Measurements from ENCODE around the gene KCNB1. TPM values are rescaled to one million over a fixed set of nuclear protein-coding genes. Genes with fewer than 3 reads are reported as not detected.

The KCNB1 gene
- total RNA-seq, 2 experiments from 2014 or later: not detected

DNA sequence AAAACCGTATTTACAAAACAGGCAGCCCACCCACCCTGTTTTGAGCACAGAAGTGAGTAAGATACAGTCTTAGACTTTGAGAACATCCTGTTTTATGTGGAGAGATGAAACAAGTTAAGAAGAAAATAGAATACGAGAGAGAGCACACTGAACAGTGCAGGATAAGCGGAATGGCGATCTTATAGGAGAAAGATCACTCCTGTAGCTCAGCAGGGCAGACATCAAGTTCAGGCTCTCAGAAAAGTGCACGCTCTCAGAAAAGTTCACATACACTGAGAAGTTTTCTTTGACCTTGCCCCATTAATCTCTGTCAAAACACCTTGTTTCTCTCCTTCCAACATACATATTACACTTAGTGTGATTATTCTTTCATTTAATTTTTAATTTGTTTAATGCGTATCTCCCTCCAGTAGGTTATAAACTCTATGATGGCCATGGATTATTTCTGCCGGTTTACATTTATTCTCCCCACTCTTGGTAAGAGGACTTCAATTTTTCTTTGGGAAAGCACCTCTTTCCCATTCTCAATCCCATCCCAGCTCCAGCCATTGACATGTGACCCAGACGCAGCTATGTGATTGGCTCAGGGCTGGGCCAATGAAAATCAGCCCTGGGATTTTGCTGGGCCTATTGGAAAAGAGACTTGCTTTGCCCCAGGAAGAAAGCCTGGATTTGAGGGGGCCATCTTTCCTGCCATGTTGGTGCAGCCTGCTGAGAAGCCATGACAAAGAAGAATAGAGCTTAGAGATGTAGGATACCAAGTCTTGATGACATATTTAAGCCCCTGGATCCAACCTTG, 16.2 kb downstream of the KCNB1 start:
- Mint-ChIP-seq H3K4me1 (no peaks in the 10 kb centered on the region), H3K9me3 (no peaks in the 10 kb centered on the region), H3K27ac (no peak overlapping the region), H3K27me3 (peaks cover 29% of the 10 kb centered on the region), H3K4me3 (no peak overlapping the region), H3K36me3 (no peaks in the 10 kb centered on the region)
- DNase-seq: no peak

DNA sequence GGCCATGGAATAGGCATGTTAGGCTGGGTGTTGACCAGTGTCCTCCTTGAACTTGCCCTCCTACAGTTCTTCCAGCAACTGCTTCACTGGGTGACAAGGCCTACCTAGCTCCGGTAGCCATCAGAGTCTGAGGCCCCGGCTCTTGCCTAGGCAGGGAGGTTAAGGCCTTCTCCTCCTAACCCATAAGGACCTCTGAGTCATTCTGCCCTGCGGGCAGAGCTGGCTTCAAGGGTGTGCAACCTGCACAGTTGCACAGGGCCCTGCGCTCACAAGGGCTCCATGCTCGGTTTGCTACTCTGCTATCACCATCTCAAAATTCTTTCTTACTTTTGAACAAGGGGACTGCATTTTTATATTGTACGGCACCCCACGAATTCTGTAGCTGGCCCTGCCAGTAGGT, 17.9 kb downstream of the KCNB1 start:
- H3K9me3 Mint-ChIP-seq: no peaks in the 10 kb centered on the region
- no peak overlapping the region for H3K4me3 Mint-ChIP-seq
- no peaks in the 10 kb centered on the region for H3K4me1 Mint-ChIP-seq
- no peak for DNase-seq
- no peak overlapping the region for H3K27ac Mint-ChIP-seq
- H3K36me3 Mint-ChIP-seq: no peaks in the 10 kb centered on the region
- H3K27me3 Mint-ChIP-seq: peaks cover 19% of the 10 kb centered on the region

DNA sequence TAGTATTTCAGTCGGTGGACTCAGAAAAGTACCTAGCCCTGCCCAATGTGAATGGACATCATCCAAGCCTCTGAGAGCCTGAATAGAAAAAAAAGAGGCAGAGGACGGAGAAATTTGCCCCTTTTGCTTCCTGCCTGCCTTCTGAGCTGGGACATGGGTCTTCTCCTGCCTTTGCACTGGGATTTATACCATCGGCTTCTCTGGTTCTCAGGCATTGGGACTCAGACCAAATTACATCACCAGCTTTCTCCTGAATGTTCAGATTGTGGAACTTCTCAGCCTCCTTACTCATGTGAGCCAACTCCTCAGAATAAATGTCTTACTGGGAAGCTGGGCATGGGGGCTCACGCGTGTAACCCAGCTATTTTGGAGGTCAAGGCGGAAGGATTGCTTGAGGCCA, 19.8 kb downstream of the KCNB1 start:
- H3K36me3 Mint-ChIP-seq: no peaks in the 10 kb centered on the region
- no peaks in the 10 kb centered on the region for H3K4me1 Mint-ChIP-seq
- no peaks in the 10 kb centered on the region for H3K9me3 Mint-ChIP-seq
- H3K4me3 Mint-ChIP-seq: no peak overlapping the region
- no peak for DNase-seq
- H3K27ac Mint-ChIP-seq: no peak overlapping the region
- H3K27me3 Mint-ChIP-seq: peaks cover 12% of the 10 kb centered on the region

DNA sequence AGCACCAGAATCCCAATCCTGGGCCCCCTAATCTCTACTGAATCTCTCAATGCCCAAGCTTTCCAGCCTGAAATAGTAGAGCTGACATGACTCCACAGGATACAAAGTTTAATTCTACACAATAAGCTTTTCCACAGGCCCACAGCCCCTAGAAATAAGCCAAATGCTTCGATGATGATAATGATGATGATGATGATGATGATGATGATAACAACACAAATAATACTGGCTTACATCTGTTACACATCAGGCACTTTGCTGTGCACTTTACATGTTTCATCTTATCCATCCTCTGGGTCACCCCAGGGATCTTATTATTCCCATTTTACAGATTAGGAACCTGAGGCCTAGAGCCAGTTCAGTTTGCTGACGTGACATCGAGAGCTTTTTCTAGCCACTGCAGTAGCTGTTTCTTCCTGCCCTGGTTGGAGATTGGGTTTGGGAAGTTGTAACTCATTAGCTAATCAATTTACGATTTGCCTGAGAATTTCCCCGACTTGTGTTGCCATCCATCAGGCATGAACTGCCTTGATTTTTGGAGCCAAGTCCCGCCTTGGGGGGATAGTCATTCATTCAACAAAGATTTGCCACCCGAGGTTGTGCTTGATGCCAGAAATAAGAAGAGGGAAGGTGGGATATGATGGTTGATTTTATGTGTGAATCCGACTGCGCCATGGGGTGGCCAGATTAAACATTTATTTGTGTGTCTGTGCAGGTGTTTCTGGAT, 20.4 kb downstream of the KCNB1 start:
- Mint-ChIP-seq H3K9me3 (no peaks in the 10 kb centered on the region), H3K4me1 (no peaks in the 10 kb centered on the region)

DNA sequence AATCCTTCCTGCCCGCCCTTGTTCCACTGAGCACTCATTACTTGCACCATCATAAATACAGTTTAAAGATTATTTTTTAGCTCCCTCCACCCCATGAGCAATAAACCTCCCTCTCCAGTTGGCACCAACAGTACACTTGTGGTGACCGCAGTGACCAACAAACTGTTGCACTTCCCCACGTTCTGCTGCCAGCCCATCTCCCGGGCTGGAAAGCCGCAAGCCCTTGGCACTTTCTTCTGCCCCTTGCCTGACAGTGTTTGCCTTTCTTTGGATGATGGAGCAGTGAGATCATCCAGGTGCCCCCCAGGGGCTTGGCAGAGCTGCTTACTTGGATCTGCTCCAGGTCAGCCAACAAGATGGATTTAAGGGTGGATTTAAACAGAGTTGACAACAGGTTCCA, 21.6 kb downstream of the KCNB1 start:
- Mint-ChIP-seq H3K4me3 (no peak overlapping the region), H3K27me3 (peaks cover 10% of the 10 kb centered on the region), H3K4me1 (no peaks in the 10 kb centered on the region), H3K27ac (no peak overlapping the region), H3K36me3 (no peaks in the 10 kb centered on the region), H3K9me3 (no peaks in the 10 kb centered on the region)
- DNase-seq: no peak

More for the DNA sequence above, 20.4 kb downstream of the KCNB1 start:
- no peaks in the 10 kb centered on the region for H3K36me3 Mint-ChIP-seq
- H3K27me3 Mint-ChIP-seq: peaks cover 10% of the 10 kb centered on the region
- DNase-seq: no peak
- H3K27ac Mint-ChIP-seq: no peak overlapping the region
- no peak overlapping the region for H3K4me3 Mint-ChIP-seq

DNA sequence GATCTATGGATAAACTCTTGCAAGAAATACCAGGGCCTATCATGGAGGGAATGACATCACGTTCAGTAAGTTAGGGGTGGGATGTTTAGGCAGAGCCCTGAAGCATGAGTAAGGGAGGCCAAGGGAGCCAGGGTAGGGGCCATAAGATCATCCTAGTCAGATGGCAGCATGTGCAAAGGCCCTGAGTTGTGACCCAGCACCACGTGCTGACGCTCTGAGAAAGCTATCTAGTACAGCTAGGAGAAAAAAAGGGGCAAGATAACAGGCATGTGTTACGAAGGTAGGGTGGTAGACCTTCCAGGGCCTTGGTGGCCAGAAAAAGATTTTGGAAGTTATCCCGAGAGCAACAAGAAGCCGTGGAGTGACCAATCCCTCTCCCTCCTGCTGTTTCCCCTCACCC, 22.3 kb downstream of the KCNB1 start:
- Mint-ChIP-seq H3K4me3 (no peak overlapping the region), H3K4me1 (no peaks in the 10 kb centered on the region), H3K27ac (no peak overlapping the region), H3K9me3 (no peaks in the 10 kb centered on the region), H3K27me3 (peaks cover 10% of the 10 kb centered on the region), H3K36me3 (no peaks in the 10 kb centered on the region)
- DNase-seq: no peak

DNA sequence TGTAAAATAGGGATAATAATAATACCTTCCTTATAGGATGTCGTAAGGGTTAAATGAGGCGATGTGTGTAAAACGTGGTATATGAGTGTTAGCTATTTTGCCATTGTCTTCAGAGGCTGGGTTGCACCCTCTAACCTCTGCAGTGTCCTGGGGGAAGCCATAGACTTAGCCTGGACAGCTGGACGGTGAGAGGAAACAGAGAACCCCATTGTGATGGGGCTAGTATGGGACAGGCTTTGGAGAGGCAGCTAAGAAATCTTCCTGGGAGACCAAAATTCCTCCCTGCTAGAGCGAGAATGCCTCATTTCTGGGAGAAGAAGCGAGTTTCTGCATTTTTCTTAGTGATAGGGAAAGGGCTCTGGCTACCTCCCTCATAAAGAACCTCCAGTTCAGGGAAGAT, 22.8 kb downstream of the KCNB1 start:
- peaks cover 14% of the 10 kb centered on the region for H3K27me3 Mint-ChIP-seq

DNA sequence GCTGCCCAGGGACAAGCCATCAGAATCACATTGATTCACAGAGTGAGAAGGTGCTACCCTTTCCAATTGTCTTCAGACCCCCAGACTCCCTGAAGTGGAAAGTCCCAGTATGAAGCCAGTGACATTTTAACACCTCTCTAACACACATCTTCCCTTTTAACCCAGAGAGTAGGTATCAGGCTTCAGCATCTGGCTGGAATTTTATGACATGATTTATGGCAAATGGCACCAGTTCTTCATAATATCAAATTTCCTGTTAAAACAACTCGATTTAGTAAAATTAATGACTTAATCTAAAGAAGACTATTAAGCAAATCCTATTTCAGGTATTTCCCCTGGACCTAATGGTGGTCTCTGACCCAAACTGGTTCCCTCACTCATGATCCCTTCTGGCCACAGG, 25.0 kb downstream of the KCNB1 start:
- Mint-ChIP-seq H3K4me3 (no peak overlapping the region), H3K4me1 (no peaks in the 10 kb centered on the region), H3K27ac (no peak overlapping the region), H3K27me3 (peaks cover 16% of the 10 kb centered on the region), H3K36me3 (no peaks in the 10 kb centered on the region), H3K9me3 (no peaks in the 10 kb centered on the region)
- no peak for DNase-seq

More for the DNA sequence above, 22.8 kb downstream of the KCNB1 start:
- Mint-ChIP-seq H3K36me3 (no peaks in the 10 kb centered on the region), H3K4me1 (no peaks in the 10 kb centered on the region), H3K9me3 (no peaks in the 10 kb centered on the region), H3K27ac (no peak overlapping the region), H3K4me3 (no peak overlapping the region)
- no peak for DNase-seq

DNA sequence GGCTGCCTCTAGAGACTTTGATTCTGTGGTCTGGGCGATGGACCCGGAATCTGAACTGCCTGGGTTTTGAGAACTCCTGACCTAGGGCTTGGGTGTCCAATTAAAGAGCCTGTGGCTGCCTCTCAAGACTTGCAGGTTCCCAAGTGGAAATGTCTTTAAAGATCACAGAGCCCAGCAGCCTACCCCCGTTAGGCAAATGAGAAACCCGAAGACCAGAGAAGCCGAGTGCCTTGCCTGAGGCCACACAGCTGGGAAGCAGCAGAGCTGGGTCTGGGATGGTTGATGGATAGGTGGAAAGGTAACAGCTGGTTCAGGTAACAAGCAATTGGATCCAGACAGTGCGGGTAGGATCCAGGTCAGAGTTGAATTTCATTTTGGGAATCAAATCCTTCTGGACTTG, 25.8 kb downstream of the KCNB1 start:
- Mint-ChIP-seq H3K9me3 (no peaks in the 10 kb centered on the region), H3K36me3 (no peaks in the 10 kb centered on the region), H3K27me3 (peaks cover 22% of the 10 kb centered on the region), H3K4me1 (no peaks in the 10 kb centered on the region), H3K27ac (no peak overlapping the region), H3K4me3 (no peak overlapping the region)
- no peak for DNase-seq

DNA sequence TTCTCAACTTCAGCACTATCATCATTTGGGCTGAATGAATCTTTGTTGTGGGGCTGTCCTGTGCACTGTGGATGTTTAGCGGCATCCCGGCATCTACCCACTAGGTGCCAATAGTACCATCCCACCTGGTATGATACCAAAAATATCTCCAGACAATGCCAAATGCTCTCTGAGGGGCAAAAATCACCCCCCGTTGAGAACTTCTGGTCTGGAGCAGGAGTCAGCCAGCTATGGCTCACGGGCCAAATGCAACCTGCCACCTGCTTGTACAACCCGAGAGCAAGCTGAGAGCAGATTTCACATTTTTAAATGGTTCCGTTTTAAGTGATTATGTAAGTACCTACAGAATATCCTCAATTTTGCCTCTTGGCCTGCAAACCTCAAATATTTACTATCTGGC, 26.8 kb downstream of the KCNB1 start:
- Mint-ChIP-seq H3K36me3 (no peaks in the 10 kb centered on the region), H3K27ac (no peak overlapping the region), H3K4me3 (no peak overlapping the region), H3K4me1 (no peaks in the 10 kb centered on the region), H3K9me3 (no peaks in the 10 kb centered on the region), H3K27me3 (peaks cover 22% of the 10 kb centered on the region)
- DNase-seq: no peak

DNA sequence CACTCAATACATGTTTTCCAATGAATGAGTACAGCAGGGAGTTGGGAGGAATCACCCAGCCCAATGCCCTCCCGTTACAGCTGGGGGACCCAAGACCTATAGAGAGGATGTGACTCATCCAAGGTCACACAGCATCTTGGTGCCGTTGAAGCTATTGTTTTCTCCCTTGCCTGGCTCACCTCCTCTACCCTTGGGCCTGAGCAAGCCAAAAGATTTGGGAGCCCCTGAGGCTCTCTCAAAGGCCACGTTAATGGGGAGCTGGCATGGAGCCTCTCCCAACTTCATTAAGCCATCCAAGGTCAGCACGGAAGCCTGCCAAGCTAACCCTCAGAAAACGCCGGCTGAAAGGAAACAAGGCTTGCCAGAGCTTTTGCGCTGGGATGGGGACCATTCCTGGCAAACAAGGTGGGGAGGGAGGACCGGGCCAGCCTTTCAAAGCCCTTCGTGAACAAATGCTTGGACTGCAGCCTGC, 30.4 kb downstream of the KCNB1 start:
- no peak overlapping the region for H3K4me3 Mint-ChIP-seq
- DNase-seq: no peak
- no peaks in the 10 kb centered on the region for H3K36me3 Mint-ChIP-seq
- peaks cover 12% of the 10 kb centered on the region for H3K27me3 Mint-ChIP-seq
- H3K9me3 Mint-ChIP-seq: no peaks in the 10 kb centered on the region
- no peak overlapping the region for H3K27ac Mint-ChIP-seq
- no peaks in the 10 kb centered on the region for H3K4me1 Mint-ChIP-seq

DNA sequence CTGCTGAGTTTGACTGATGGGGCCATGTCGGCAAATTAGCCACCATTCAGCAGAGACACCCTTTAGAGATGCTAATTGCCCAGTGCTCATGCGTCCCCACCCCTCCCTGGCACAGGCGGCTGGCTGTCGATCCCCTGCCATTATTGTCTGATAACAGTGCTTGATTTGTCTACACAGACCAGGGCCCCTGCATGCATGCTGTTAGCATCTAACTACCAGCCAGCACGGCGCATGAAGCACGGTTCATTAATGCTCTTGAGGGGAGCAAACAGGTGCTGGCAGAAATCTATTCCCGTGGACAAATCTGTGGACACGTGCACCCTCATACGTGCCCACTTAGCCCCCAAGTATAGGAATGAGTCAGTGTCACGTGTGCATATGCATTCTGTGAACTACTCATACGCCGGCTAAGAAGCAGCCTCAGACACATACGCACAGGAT, 32.2 kb downstream of the KCNB1 start:
- no peaks in the 10 kb centered on the region for H3K4me1 Mint-ChIP-seq

DNA sequence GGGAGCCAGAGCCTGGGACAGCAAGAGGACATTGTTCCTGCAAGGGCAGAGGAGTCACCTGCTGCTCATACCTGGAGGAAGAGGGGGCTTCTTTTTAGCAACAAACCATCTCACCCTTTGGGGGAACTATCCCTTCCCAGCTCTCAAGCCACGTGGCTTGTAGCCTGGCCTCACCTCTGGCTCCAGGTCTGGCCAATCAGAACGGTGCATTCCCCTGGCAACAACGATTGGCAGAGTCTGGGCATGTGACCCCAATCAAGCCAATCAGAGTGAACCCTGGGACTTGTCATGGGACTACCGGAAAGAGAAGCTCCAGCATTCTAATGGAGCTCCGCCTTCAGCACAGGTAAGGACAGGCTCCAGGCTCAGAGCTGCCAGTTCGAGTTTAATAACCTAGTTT, 33.6 kb downstream of the KCNB1 start:
- Mint-ChIP-seq H3K36me3 (no peaks in the 10 kb centered on the region), H3K27me3 (peaks cover 25% of the 10 kb centered on the region), H3K27ac (no peak overlapping the region), H3K4me1 (no peaks in the 10 kb centered on the region), H3K9me3 (no peaks in the 10 kb centered on the region), H3K4me3 (no peak overlapping the region)
- DNase-seq: no peak

More for the DNA sequence above, 32.2 kb downstream of the KCNB1 start:
- Mint-ChIP-seq H3K27me3 (peaks cover 17% of the 10 kb centered on the region), H3K36me3 (no peaks in the 10 kb centered on the region), H3K27ac (no peak overlapping the region), H3K4me3 (no peak overlapping the region), H3K9me3 (no peaks in the 10 kb centered on the region)
- no peak for DNase-seq

DNA sequence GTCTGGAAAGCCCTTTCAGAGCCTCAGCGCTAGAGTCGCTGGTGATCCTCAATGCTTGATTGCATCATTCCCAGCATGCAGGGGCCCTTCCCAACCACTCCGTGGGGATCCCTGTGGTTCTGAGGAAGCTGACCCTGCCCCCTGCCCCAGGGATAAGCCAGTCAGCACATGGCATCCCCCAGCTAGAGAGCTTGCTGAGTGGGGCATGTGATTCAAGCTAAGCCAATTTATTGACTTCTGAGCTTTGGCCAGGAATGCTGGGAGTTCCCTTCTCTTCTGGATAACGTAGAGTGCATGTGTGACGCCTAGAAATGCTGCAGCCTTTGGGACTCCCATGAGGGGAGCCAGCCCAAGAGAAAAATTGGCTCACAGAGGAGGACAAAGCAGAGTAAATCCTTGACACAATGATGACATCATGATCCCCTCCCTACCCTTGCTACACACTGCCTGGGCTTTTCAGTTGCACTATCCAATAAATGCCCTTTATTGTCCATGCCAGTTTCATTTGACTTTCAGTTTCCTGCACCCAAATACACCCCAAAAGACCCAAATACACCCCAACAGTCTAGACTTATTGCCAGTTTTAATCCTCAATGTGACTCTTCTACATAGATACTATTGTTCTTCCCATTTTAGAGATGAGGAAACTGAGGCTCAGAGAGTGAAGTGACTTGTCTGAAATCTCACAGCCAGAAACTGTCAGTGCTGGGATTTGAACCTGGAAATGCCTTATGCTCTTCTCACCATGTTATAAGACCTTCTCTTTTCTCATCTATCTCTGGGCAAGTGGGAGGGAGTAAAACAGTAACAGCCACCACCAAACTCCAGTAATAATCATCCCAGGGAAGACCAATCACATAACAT, 34.3 kb downstream of the KCNB1 start:
- Mint-ChIP-seq H3K9me3 (no peaks in the 10 kb centered on the region), H3K36me3 (no peaks in the 10 kb centered on the region), H3K27ac (no peak overlapping the region), H3K4me3 (no peak overlapping the region), H3K4me1 (no peaks in the 10 kb centered on the region), H3K27me3 (peaks cover 25% of the 10 kb centered on the region)
- DNase-seq: no peak

DNA sequence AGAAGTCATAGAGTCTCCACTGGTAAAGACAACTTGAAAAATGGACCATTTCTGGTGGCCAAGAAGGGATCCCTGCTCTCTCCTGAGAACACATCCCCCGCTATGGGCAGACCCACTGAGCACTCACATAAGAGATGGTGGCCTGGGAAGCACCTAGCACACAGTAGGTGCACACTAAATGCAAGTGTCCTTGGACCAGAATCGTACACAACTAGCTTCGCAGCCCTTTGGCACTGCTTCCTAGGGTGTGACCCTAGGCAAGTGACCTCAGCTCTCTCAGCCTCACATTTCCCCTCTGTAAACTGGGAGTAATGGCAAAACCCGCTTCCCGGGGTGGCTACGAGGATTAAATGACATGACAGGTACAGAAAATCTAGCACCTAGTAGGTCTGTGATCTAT, 35.1 kb downstream of the KCNB1 start:
- Mint-ChIP-seq H3K27me3 (peaks cover 22% of the 10 kb centered on the region), H3K36me3 (no peaks in the 10 kb centered on the region), H3K9me3 (no peaks in the 10 kb centered on the region), H3K27ac (no peak overlapping the region), H3K4me1 (no peaks in the 10 kb centered on the region), H3K4me3 (no peak overlapping the region)
- no peak for DNase-seq

All from activated naive CD8-positive, alpha-beta T cell treated with anti-CD3 and anti-CD28 coated beads for 36 hours (primary cell).